ENCODE data around the gene MAP4. TPM values are rescaled to one million over a fixed set of nuclear protein-coding genes. Genes with fewer than 3 reads are reported as not detected.

The MAP4 gene
- total RNA-seq, 2 donors from 2014 or later = 80.6 to 89.7 TPM

DNA sequence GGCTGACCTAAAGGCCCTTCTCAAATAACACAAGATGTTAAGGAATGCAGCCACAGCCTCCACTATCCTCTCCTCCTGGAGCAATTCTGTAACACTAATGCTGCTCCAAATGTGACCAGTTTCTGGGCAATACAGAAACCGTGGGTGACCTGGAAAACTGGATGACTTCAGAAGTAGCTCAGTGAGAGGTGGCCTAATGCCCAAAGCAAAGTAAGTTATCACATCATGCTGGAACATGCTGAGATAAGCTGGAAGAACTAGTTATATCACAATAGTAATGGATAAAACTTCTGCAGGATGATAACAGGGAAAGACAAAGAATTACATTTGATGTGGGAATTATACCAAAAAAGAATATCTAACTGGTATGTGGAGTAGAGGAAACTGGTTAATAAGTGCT lies 141.3 kb downstream of the MAP4 start:
- no peaks in the 10 kb centered on the region for H3K9me3 ChIP-seq (ENCODE audit: control insufficient read depth, low read length, poor library complexity, severe bottlenecking)
- no peak overlapping the region for H3K4me3 Mint-ChIP-seq
- no peak for ATAC-seq
- peaks cover 2% of the 10 kb centered on the region for H3K36me3 Mint-ChIP-seq (ENCODE audit: low read depth)
- H3K4me1 Mint-ChIP-seq = peaks cover 6% of the 10 kb centered on the region
- H3K27ac Mint-ChIP-seq = no peak overlapping the region
- DNase-seq = no peak
- no peaks in the 10 kb centered on the region for H3K27me3 Mint-ChIP-seq

DNA sequence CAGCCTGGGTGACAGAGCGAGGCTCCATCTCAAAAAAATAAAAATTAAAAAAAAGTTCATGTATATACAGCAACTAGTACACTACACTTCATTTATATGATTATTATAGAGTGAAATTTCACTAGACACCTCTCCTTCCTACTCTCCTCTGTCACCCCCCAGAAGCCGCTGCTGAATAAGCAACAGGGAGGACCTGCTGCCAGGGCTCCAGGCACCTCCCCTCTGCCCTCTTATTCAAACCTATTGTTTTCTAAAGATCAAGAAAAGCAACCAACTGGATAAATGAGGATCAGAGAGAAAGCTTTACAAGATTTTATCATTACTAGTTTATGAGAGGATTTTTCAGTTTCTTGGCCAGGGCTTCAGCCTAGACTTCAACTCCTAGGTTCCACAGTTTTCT lies 141.8 kb downstream of the MAP4 start:
- Mint-ChIP-seq H3K27ac (no peak overlapping the region), H3K4me1 (peaks cover 6% of the 10 kb centered on the region), H3K27me3 (no peaks in the 10 kb centered on the region), H3K4me3 (no peak overlapping the region), H3K36me3 (ENCODE audit: low read depth) (peaks cover 2% of the 10 kb centered on the region)
- DNase-seq = no peak
- H3K9me3 ChIP-seq (ENCODE audit: control insufficient read depth, low read length, poor library complexity, severe bottlenecking) = no peaks in the 10 kb centered on the region
- no peak for ATAC-seq

DNA sequence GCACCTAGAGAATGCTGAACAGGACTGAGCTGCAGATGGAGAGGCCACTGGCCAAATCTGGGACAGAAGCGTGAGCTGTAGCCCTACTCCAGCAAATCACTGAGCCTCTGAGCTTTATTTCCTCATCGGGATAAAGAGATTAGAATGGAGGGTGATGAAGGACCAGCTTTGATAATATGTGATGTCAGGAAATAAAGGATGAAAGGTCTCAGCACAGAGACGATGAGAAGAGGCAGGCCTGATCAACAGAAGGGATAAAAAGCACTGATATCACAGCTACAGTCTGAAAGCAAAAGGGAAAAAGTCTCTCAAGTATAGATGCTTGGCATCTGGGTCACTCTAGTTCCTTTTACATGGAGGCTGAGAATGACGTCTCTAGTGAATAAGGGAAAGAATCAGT lies 143.3 kb downstream of the MAP4 start:
- no peaks in the 10 kb centered on the region for H3K27me3 Mint-ChIP-seq
- peaks cover 6% of the 10 kb centered on the region for H3K36me3 Mint-ChIP-seq (ENCODE audit: low read depth)
- peaks cover 3% of the 10 kb centered on the region for H3K4me1 Mint-ChIP-seq
- no peaks in the 10 kb centered on the region for H3K9me3 ChIP-seq (ENCODE audit: control insufficient read depth, low read length, poor library complexity, severe bottlenecking)
- H3K4me3 Mint-ChIP-seq = no peak overlapping the region
- DNase-seq (no peak), ATAC-seq (no peak)
- H3K27ac Mint-ChIP-seq = peak overlapping the region; percentile 53

GRCh38 chr3:47871389-47871788 lies 144.8 kb downstream of the MAP4 start:
- ATAC-seq = no peak
- no peaks in the 10 kb centered on the region for H3K9me3 ChIP-seq (ENCODE audit: control insufficient read depth, low read length, poor library complexity, severe bottlenecking)
- peaks cover 6% of the 10 kb centered on the region for H3K36me3 Mint-ChIP-seq (ENCODE audit: low read depth)

DNA sequence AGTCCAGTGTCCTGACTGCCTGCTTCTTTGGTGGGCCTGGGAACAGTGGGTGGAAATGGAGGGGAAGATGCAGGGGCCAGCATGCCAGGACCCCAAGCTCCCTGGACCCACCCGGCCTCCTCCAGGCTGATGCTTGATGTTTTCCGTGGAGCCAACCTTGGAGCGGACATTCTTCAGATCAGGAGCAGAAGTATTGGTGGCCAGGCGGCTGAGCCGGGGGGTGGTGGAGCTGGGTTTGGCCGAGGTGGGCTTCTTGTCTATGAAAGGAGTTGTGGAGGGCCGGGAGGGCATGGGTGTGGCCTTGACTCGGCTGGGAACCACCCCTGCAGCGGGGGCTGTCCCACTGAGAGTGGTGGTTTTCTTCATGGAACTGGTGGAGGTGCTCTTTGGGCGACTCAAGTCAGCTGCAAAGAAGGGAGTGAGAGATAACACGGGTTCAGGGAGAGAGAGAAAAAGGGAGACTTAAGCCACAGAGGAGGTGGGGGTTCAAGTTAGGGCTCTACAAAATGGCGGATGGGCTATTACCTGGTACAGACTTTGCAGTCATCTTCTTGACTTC lies 145.4 kb downstream of the MAP4 start:
- no peak for ATAC-seq
- Mint-ChIP-seq H3K4me1 (peaks cover 3% of the 10 kb centered on the region), H3K4me3 (no peak overlapping the region), H3K27me3 (no peaks in the 10 kb centered on the region), H3K36me3 (ENCODE audit: low read depth) (peaks cover 8% of the 10 kb centered on the region), H3K27ac (no peak overlapping the region)
- H3K9me3 ChIP-seq (ENCODE audit: control insufficient read depth, low read length, poor library complexity, severe bottlenecking) = no peaks in the 10 kb centered on the region
- DNase-seq = no peak

More at GRCh38 chr3:47871389-47871788, 144.8 kb downstream of the MAP4 start:
- Mint-ChIP-seq H3K4me3 (no peak overlapping the region), H3K27ac (no peak overlapping the region), H3K27me3 (no peaks in the 10 kb centered on the region), H3K4me1 (no peaks in the 10 kb centered on the region)
- no peak for DNase-seq

DNA sequence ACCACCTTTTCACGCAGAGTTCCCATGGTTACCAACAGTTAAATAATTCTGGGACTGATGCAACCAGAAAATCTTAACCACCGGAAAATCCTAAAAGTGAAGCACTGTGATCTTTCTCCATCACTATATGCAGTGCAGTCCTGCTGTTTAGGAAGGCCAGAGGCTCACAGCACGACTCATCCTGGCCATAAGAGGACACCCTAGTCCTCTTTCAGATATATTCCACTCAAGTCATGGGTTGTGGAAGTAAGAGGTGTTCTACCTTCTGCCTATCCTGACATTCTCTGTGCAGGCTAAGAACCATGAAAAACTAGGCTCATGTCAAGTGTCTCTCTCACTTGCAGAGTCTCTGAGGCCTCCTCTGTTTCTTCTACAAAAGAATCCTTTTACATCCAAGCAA lies 146.1 kb downstream of the MAP4 start:
- DNase-seq = no peak
- H3K9me3 ChIP-seq (ENCODE audit: control insufficient read depth, low read length, poor library complexity, severe bottlenecking) = no peaks in the 10 kb centered on the region
- Mint-ChIP-seq H3K27ac (no peak overlapping the region), H3K4me1 (peaks cover 5% of the 10 kb centered on the region), H3K36me3 (ENCODE audit: low read depth) (peaks cover 13% of the 10 kb centered on the region), H3K4me3 (no peak overlapping the region), H3K27me3 (no peaks in the 10 kb centered on the region)
- no peak for ATAC-seq

GRCh38 chr3:47868306-47868705 lies 147.9 kb downstream of the MAP4 start:
- Mint-ChIP-seq H3K36me3 (ENCODE audit: low read depth) (peaks cover 11% of the 10 kb centered on the region), H3K27me3 (no peaks in the 10 kb centered on the region), H3K4me1 (peaks cover 5% of the 10 kb centered on the region), H3K4me3 (no peak overlapping the region), H3K27ac (peak overlapping the region; percentile 74)
- DNase-seq (no peak), ATAC-seq (no peak)
- H3K9me3 ChIP-seq (ENCODE audit: control insufficient read depth, low read length, poor library complexity, severe bottlenecking) = no peaks in the 10 kb centered on the region

DNA sequence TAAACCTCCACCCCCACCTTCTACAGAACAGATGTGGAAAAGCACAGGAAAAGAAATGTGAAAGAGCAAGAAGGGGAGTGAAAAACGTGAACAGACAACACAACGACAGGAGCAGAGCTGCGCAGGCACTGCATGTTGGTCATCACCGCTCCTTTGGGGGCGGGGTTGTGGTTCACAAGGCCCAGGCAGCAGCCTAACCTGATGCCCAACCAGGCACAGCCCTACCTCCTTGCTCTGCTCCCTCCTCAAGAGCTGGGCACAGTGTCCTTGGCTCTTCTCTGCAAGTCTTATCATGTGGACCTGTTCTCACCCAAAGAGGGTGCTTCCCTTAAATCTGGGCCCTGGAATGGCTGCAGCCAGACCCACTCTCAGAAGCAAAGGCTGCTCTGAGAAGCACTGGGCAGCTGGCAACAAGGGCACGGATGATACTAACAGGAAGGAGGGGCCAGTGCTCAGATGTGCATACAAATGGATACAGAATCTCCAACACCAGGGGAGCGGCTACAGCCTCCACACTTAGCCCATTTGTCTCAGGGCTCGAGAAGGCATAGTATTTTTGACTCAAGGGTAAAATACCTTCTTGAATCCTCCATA lies 148.7 kb downstream of the MAP4 start:
- no peak overlapping the region for H3K4me3 Mint-ChIP-seq
- peaks cover 5% of the 10 kb centered on the region for H3K4me1 Mint-ChIP-seq
- no peak overlapping the region for H3K27ac Mint-ChIP-seq
- DNase-seq (no peak), ATAC-seq (no peak)
- no peaks in the 10 kb centered on the region for H3K27me3 Mint-ChIP-seq
- no peaks in the 10 kb centered on the region for H3K9me3 ChIP-seq (ENCODE audit: control insufficient read depth, low read length, poor library complexity, severe bottlenecking)
- H3K36me3 Mint-ChIP-seq (ENCODE audit: low read depth) = peaks cover 11% of the 10 kb centered on the region

- H3K27ac Mint-ChIP-seq = peak overlapping the region; percentile 76
- no peaks in the 10 kb centered on the region for H3K9me3 ChIP-seq (ENCODE audit: control insufficient read depth, low read length, poor library complexity, severe bottlenecking)
- H3K27me3 Mint-ChIP-seq = no peaks in the 10 kb centered on the region
- DNase-seq (no peak), ATAC-seq (no peak)
- no peak overlapping the region for H3K4me3 Mint-ChIP-seq
- H3K36me3 Mint-ChIP-seq (ENCODE audit: low read depth) = peaks cover 11% of the 10 kb centered on the region
- peaks cover 5% of the 10 kb centered on the region for H3K4me1 Mint-ChIP-seq
Measured at GRCh38 chr3:47865192-47865591, 151.0 kb downstream of the MAP4 start.

DNA sequence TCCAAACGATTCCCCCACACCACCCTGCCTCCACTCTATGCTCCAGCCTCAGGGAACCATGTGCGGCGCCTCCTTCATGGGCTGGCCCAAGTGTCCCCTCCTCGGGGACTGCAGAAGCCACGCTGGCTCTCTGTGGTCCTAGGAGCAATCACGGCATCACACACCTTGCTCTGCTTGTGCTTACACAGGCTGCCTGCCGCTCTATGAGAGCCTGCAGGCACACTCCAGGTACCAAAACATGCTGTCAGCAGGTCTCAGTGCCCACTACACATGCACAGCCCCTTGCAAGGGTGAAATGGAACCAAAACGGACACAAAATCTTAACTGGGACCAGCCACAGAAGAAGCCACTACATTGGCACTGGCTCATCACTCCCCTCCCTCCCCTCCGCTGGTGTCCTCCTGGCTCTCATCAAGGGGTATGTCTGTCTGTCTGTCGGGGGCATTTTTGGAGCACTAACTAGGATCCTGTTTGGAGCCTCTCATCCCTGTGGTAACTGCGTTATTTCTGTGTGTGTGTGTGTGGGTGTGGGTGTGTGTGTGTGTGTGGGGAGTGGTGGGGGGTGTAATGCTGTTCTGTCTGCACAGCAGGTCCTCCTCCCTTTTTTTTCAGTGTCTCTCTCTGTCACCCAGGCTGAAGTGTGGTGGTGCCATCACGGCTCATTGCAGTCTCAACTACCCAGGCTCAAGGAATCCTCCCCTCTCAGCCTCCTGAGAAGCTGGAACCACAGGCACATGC lies 152.7 kb downstream of the MAP4 start:
- Mint-ChIP-seq H3K27ac (no peak overlapping the region), H3K36me3 (ENCODE audit: low read depth) (peaks cover 9% of the 10 kb centered on the region)

DNA sequence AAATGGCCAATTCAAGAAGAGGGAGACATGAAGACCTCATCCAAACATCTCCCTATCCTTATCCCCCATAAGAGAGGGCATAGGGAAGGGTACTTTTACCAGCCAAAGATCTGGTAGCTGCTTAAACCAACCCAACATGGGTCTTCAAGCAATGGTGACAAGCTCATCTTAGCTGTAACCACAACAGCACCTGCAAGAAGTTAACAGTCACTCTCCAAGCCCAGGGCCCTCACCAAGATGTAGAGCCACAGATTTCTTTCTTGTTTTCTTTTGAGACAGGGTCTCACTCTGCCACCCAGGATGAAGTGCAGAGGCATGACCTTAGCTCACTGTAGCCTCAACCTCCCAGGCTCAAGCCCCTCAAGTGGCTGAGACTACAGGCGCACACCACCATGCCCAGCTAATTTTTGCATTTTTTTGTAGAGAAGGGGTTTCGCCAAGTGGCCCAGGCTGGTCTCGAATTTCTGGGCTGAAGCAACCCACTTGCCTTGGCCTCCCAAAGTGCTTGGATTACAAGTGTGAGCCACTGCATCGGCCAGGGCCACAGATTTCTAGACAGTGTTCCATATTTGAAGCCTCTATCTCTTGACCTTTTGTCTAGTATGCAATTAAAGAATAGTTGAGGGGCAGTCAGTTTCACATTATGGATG lies 156.1 kb downstream of the MAP4 start:
- DNase-seq (no peak), ATAC-seq (no peak)
- Mint-ChIP-seq H3K27ac (peak overlapping the region; percentile 72), H3K36me3 (ENCODE audit: low read depth) (peaks cover 3% of the 10 kb centered on the region), H3K4me3 (no peak overlapping the region), H3K4me1 (peaks cover 2% of the 10 kb centered on the region), H3K27me3 (no peaks in the 10 kb centered on the region)
- no peaks in the 10 kb centered on the region for H3K9me3 ChIP-seq (ENCODE audit: control insufficient read depth, low read length, poor library complexity, severe bottlenecking)

More for the DNA sequence above, 152.7 kb downstream of the MAP4 start:
- no peaks in the 10 kb centered on the region for H3K9me3 ChIP-seq (ENCODE audit: control insufficient read depth, low read length, poor library complexity, severe bottlenecking)
- ATAC-seq = no peak
- Mint-ChIP-seq H3K4me1 (peaks cover 7% of the 10 kb centered on the region), H3K4me3 (no peak overlapping the region), H3K27me3 (no peaks in the 10 kb centered on the region)
- no peak for DNase-seq

- Mint-ChIP-seq H3K4me1 (peaks cover 2% of the 10 kb centered on the region), H3K27me3 (no peaks in the 10 kb centered on the region), H3K36me3 (ENCODE audit: low read depth) (peaks cover 3% of the 10 kb centered on the region), H3K4me3 (no peak overlapping the region), H3K27ac (no peak overlapping the region)
- ATAC-seq (no peak), DNase-seq (no peak)
- H3K9me3 ChIP-seq (ENCODE audit: control insufficient read depth, low read length, poor library complexity, severe bottlenecking) = no peaks in the 10 kb centered on the region
Measured at GRCh38 chr3:47857151-47857550, 159.1 kb downstream of the MAP4 start.

DNA sequence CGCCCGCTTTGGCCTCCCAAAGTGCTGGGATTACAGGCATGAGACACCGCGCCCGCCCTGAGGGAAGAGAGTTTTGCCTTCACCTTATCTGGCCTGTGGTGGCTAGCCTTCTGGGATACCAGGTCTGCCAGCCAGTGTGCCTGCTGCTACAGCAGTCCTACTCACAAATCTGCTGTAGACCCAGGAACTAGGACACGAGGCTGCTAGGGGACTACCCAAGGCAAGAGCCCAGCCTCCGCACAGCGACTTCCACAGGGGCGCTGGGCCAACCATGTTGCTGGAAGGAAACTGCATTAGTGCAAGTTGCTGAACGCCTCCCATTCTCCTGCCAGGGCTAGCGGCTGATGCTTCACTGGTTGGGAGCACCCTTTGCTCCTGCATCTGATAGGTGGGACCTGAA lies 159.5 kb downstream of the MAP4 start:
- Mint-ChIP-seq H3K36me3 (ENCODE audit: low read depth) (peaks cover 3% of the 10 kb centered on the region), H3K27ac (no peak overlapping the region), H3K4me1 (peaks cover 2% of the 10 kb centered on the region), H3K27me3 (no peaks in the 10 kb centered on the region), H3K4me3 (no peak overlapping the region)
- no peak for ATAC-seq
- no peaks in the 10 kb centered on the region for H3K9me3 ChIP-seq (ENCODE audit: control insufficient read depth, low read length, poor library complexity, severe bottlenecking)
- no peak for DNase-seq
